Smooth muscle cell (in vitro differentiated cells): ENCODE measurements around the gene C1QL4. TPM values are rescaled to one million over a fixed set of nuclear protein-coding genes. Genes with fewer than 3 reads are reported as not detected.
A peak's percentile ranks its signal among the peaks of the same experiment; 100 is the strongest.

ENCODE experiments used
- DNase-seq: peaks from one replicate; lab custom pipeline; 2025; ENCODE audit not compliant: unreplicated experiment; lab: John Stamatoyannopoulos, UW
- H2AFZ ChIP-seq: fragments of 200-600 bp; sonication (generic); 2 replicates; pipeline ENCODE4 v1.6.0; 2016; ENCODE audit warnings: antibody characterized with exemption, low read depth, mild to moderate bottlenecking
- H3F3A ChIP-seq: fragments of 200-600 bp; sonication (generic); 2 replicates; pipeline ENCODE4 v1.6.0; 2017; ENCODE audit warnings: antibody characterized with exemption, low read depth
- H3K27ac ChIP-seq: fragments of 200-600 bp; sonication (generic); 2 replicates; pipeline ENCODE4 v1.5.1; 2016; ENCODE audit warnings: low read depth, mild to moderate bottlenecking
- H3K27me3 ChIP-seq: fragments of 200-600 bp; sonication (generic); 2 replicates; pipeline ENCODE4 v1.6.1; 2016; ENCODE audit warnings: low read depth, mild to moderate bottlenecking
- H3K36me3 ChIP-seq: fragments of 200-600 bp; sonication (generic); 2 replicates; pipeline ENCODE4 v1.5.1; 2016; ENCODE audit warnings: low read depth
- H3K4me1 ChIP-seq: fragments of 200-600 bp; sonication (generic); 2 replicates; pipeline ENCODE4 v1.5.1; 2016; ENCODE audit warnings: low read depth
- H3K4me2 ChIP-seq: fragments of 200-600 bp; sonication (generic); 2 replicates; pipeline ENCODE4 v1.6.0; 2016; ENCODE audit warnings: mild to moderate bottlenecking
- H3K4me3 ChIP-seq: fragments of 200-600 bp; sonication (generic); 2 replicates; pipeline ENCODE4 v1.5.1; 2016; ENCODE audit warnings: mild to moderate bottlenecking
- H3K79me2 ChIP-seq: fragments of 200-600 bp; sonication (generic); 2 replicates; pipeline ENCODE4 v1.6.0; 2016; ENCODE audit warnings: low read depth, mild to moderate bottlenecking
- H3K9ac ChIP-seq: fragments of 200-600 bp; sonication (generic); 2 replicates; pipeline ENCODE4 v1.6.0; 2016; ENCODE audit warnings: low read depth
- H3K9me3 ChIP-seq: fragments of 200-600 bp; sonication (generic); replicated peaks from 2 replicates; pipeline ENCODE4 v1.5.1; 2016; ENCODE audit warnings: low read depth
- H4K20me1 ChIP-seq: fragments of 200-600 bp; sonication (generic); 2 replicates; pipeline ENCODE4 v1.6.0; 2016; ENCODE audit warnings: low read depth
- CTCF ChIP-seq: fragments of 200-600 bp; sonication (generic); IDR thresholded peaks from 2 replicates; pipeline ENCODE4 v1.5.1; 2017; ENCODE audit warnings: borderline replicate concordance, mild to moderate bottlenecking, antibody characterized with exemption; ENCODE audit not compliant: insufficient read depth, poor library complexity, severe bottlenecking
- WGBS: methylation state at CpG from one replicate; pipeline ENCODE4 v1.1.7; 2016; ENCODE audit warnings: low lambda C conversion rate; 5-methylcytosine and 5-hydroxymethylcytosine counted together
- polyA plus RNA-seq: library from polyadenylated mRNA; unstranded; fragments of >200 nt; fragmentation: Nextera tagmentation; extraction: Ambion mirVana; gene quantifications from 2 replicates; pipeline ENCODE4 v1.2.1, GENCODE V29; 2016
- total RNA-seq: library from RNA; depleted of rRNA; stranded (reverse); fragments of >200 nt; gene quantifications from 2 replicates; pipeline ENCODE4 v1.2.3, GENCODE V29; 2014

C1QL4 gene
- total and polyA plus RNA-seq, 2 experiments from 2014 or later: 0.09 TPM; not detected in 1

- peaks cover 7% of the 10 kb centered on the region for H3F3A ChIP-seq
- H3K36me3 ChIP-seq: no peaks in the 10 kb centered on the region
- H4K20me1 ChIP-seq: peaks cover 40% of the 10 kb centered on the region
- peak within 1 kb of the TSS; percentile 91 for H3K9ac ChIP-seq
- H2AFZ ChIP-seq: peak within 1 kb of the TSS; percentile 99
- no peak for TF ChIP-seq CTCF
- peak within 1 kb of the TSS; percentile 94 for H3K4me2 ChIP-seq
- no peaks in the 10 kb centered on the region for H3K9me3 ChIP-seq
- DNase-seq: no peak
- WGBS: 2% methylated on average over 37 of the region's 52 CpGs
- peak within 1 kb of the TSS; percentile 98 for H3K4me3 ChIP-seq
- no peaks in the 10 kb centered on the region for H3K27me3 ChIP-seq
- peak within 1 kb of the TSS; percentile 90 for H3K27ac ChIP-seq
- H3K4me1 ChIP-seq: peaks cover 24% of the 10 kb centered on the region
- peaks cover 46% of the 10 kb centered on the region for H3K79me2 ChIP-seq
These were observed 30.6 kb upstream of the C1QL4 start, which contains the start of gene SPATS2 for GRCh38 chr12:49367381-49368239. TSS of gene SPATS2 (plus strand) at chr12:49367462. CDS start at chr12:49461013, 93,551 bp downstream.

- WGBS: under 1% methylated on average over 89 of the region's 97 CpGs
- TF ChIP-seq CTCF: no peak
- peaks cover 40% of the 10 kb centered on the region for H3K79me2 ChIP-seq
These were observed 29.8 kb upstream of the C1QL4 start for GRCh38 chr12:49366652-49367380.

GRCh38 chr12:49366096-49366651 lies 29.2 kb upstream of the C1QL4 start:
- TF ChIP-seq CTCF: no peak
- H3K36me3 ChIP-seq: no peaks in the 10 kb centered on the region
- WGBS: 14% methylated on average over 38 of the region's 38 CpGs

More at GRCh38 chr12:49366652-49367380, 29.8 kb upstream of the C1QL4 start:
- H3K4me1 ChIP-seq: peaks cover 24% of the 10 kb centered on the region
- peak overlapping the region; percentile 98 for H3K4me3 ChIP-seq
- H3K9ac ChIP-seq: peak overlapping the region; percentile 91
- no peaks in the 10 kb centered on the region for H3K36me3 ChIP-seq
- no peaks in the 10 kb centered on the region for H3K9me3 ChIP-seq
- peak overlapping the region; percentile 99 for H2AFZ ChIP-seq
- peak overlapping the region; percentile 90 for H3K27ac ChIP-seq
- H3F3A ChIP-seq: peaks cover 7% of the 10 kb centered on the region
- no peaks in the 10 kb centered on the region for H3K27me3 ChIP-seq
- peak; percentile 94 for DNase-seq
- H4K20me1 ChIP-seq: peaks cover 32% of the 10 kb centered on the region
- H3K4me2 ChIP-seq: peak overlapping the region; percentile 94

More at GRCh38 chr12:49366096-49366651, 29.2 kb upstream of the C1QL4 start:
- DNase-seq: no peak
- Histone ChIP-seq H3K27me3 (no peaks in the 10 kb centered on the region), H2AFZ (peak overlapping the region; percentile 99), H3K4me2 (peak overlapping the region; percentile 94), H3K4me3 (peak overlapping the region; percentile 98), H3F3A (peaks cover 7% of the 10 kb centered on the region), H3K27ac (peak overlapping the region; percentile 90), H3K79me2 (peaks cover 37% of the 10 kb centered on the region), H3K9ac (peak overlapping the region; percentile 91), H3K9me3 (no peaks in the 10 kb centered on the region), H4K20me1 (peaks cover 27% of the 10 kb centered on the region), H3K4me1 (peaks cover 24% of the 10 kb centered on the region)
